ENCODE measurements around the gene PPP2R2C. TPM values are rescaled to one million over a fixed set of nuclear protein-coding genes. Genes with fewer than 3 reads are reported as not detected.

PPP2R2C gene
- total and polyA plus RNA-seq, 2 of the 4 experiments (the other 2 are of a cell fraction), result 0.03 TPM; not detected in 1

DNA sequence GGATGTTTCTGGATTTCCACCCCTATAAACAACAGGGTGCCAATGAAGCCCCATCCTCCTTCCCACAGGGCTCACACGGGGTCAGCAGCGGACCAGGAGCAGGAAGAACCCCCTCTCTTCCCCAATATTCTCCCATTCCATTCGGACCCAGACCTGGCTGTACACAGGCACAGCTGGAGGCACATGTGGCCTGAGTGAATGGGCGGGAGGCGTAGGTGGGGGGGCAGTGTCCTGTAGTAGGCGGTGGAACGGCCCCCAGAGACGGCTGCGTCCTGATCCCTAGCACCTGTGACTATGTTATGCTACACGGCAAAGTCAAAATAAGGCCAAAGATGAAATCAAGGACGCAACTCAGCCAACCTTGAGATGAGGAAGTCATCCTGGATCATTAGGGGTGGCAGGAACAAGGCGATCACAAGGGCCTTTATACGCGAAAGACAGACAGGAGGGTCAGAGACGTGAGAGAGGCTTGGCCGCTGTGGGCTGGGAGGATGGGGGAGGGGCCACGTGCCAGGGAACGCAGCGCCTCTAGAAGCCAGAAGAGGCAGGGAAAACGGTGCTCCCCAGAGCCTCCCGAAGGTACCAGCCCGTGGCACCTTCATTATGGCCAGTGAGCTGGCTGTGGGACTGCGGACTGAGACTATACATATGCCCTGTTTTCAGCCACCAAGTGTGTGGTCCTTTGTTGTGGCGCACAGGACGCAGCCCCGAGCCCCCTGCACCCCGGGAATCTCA lies 127.2 kb downstream of the PPP2R2C start:
- Histone ChIP-seq H3K27me3 (ENCODE audit: control insufficient read depth, insufficient read depth, low read length) (peaks cover 10% of the 10 kb centered on the region), H2AFZ (replicated peaks; ENCODE audit: low read length, poor library complexity) (no peak overlapping the region), H2BK5ac (ENCODE audit: low read depth, low read length, poor library complexity, severe bottlenecking) (no peak overlapping the region), H3K9me1 (ENCODE audit: insufficient read depth, low read length) (no peaks in the 10 kb centered on the region), H3K4ac (ENCODE audit: low read depth, low read length) (no peak overlapping the region), H2BK120ac (ENCODE audit: low read depth, low read length) (no peak overlapping the region), H2BK15ac (ENCODE audit: low read depth, low read length) (no peak overlapping the region), H3K9me3 (ENCODE audit: control insufficient read depth, insufficient read depth, low read length) (no peaks in the 10 kb centered on the region), H4K5ac (ENCODE audit: low read depth, low read length) (no peak overlapping the region), H4K8ac (ENCODE audit: low read depth in 2 of 2, low read length in 2 of 2) (no peak overlapping the region), H3K9ac (ENCODE audit: low read depth, low read length) (no peak overlapping the region), H3K27ac (ENCODE audit: insufficient read depth, low read length) (no peak overlapping the region), H2AK5ac (ENCODE audit: low read depth, low read length) (no peak overlapping the region), H2BK20ac (ENCODE audit: low read depth, low read length) (no peak overlapping the region), H3K56ac (ENCODE audit: extremely low read depth, insufficient read depth, low read length) (no peak overlapping the region), H4K91ac (ENCODE audit: insufficient read depth, low read depth, low read length) (no peak overlapping the region), H3K4me3 (ENCODE audit: insufficient read depth, low read depth, low read length) (no peak overlapping the region), H3K23ac (ENCODE audit: low read depth, low read length) (no peak overlapping the region), H4K20me1 (ENCODE audit: insufficient read depth, low read length) (no peaks in the 10 kb centered on the region), H3K18ac (ENCODE audit: low read depth, low read length) (no peak overlapping the region), H3K4me2 (ENCODE audit: low read depth, low read length) (no peak overlapping the region), H2AK9ac (replicated peaks; ENCODE audit: low read depth, low read length, poor library complexity) (no peak overlapping the region), H3K79me1 (ENCODE audit: low read depth in 1 of 2, low read length in 2 of 2) (no peaks in the 10 kb centered on the region), H3K36me3 (ENCODE audit: control insufficient read depth, insufficient read depth, low read length) (no peaks in the 10 kb centered on the region), H3K4me1 (ENCODE audit: control insufficient read depth, insufficient read depth, low read length) (peaks cover 2% of the 10 kb centered on the region; the same call in 1 of the 2 replicates), H3K14ac (replicated peaks; ENCODE audit: low read depth, low read length) (no peak overlapping the region)
- CTCF ChIA-PET, result interaction anchor here (1.8 kb wide), 1 partner anchor 13 kb away, joined by 5 read pairs; no protein-coding TSS in a partner anchor
- DNase-seq (no peak), ATAC-seq (ENCODE audit: low read depth) (no peak)
- TF ChIP-seq FOS (IDR thresholded peaks at IDR 0.05; ENCODE audit: low read depth, low read length) (no peak), MXI1 (IDR thresholded peaks at IDR 0.05; ENCODE audit: borderline replicate concordance, low read depth, low read length) (no peak), CEBPB (IDR thresholded peaks at IDR 0.05; ENCODE audit: low read depth, low read length) (no peak), RFX5 (IDR thresholded peaks at IDR 0.05; ENCODE audit: low read depth, low read length) (no peak), RAD21 (IDR thresholded peaks at IDR 0.05; ENCODE audit: low read length) (no peak), BHLHE40 (IDR thresholded peaks at IDR 0.05; ENCODE audit: low read depth, low read length) (no peak), SMC3 (IDR thresholded peaks at IDR 0.05; ENCODE audit: low read depth, low read length) (no peak), MAFK (IDR thresholded peaks at IDR 0.05; ENCODE audit: low read depth, low read length) (no peak), RCOR1 (IDR thresholded peaks at IDR 0.05; ENCODE audit: insufficient replicate concordance, low read length) (no peak)
- TF ChIP-seq, protein P1, sequence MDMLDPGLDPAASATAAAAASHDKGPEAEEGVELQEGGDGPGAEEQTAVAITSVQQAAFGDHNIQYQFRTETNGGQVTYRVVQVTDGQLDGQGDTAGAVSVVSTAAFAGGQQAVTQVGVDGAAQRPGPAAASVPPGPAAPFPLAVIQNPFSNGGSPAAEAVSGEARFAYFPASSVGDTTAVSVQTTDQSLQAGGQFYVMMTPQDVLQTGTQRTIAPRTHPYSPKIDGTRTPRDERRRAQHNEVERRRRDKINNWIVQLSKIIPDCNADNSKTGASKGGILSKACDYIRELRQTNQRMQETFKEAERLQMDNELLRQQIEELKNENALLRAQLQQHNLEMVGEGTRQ (IDR thresholded peaks at IDR 0.05; ENCODE audit: low read depth, low read length), result no peak
- TF ChIP-seq, protein P2, sequence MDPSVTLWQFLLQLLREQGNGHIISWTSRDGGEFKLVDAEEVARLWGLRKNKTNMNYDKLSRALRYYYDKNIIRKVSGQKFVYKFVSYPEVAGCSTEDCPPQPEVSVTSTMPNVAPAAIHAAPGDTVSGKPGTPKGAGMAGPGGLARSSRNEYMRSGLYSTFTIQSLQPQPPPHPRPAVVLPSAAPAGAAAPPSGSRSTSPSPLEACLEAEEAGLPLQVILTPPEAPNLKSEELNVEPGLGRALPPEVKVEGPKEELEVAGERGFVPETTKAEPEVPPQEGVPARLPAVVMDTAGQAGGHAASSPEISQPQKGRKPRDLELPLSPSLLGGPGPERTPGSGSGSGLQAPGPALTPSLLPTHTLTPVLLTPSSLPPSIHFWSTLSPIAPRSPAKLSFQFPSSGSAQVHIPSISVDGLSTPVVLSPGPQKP (IDR thresholded peaks at IDR 0.05; ENCODE audit: borderline replicate concordance, low read depth, low read length), result no peak
- TF ChIP-seq, protein P3, sequence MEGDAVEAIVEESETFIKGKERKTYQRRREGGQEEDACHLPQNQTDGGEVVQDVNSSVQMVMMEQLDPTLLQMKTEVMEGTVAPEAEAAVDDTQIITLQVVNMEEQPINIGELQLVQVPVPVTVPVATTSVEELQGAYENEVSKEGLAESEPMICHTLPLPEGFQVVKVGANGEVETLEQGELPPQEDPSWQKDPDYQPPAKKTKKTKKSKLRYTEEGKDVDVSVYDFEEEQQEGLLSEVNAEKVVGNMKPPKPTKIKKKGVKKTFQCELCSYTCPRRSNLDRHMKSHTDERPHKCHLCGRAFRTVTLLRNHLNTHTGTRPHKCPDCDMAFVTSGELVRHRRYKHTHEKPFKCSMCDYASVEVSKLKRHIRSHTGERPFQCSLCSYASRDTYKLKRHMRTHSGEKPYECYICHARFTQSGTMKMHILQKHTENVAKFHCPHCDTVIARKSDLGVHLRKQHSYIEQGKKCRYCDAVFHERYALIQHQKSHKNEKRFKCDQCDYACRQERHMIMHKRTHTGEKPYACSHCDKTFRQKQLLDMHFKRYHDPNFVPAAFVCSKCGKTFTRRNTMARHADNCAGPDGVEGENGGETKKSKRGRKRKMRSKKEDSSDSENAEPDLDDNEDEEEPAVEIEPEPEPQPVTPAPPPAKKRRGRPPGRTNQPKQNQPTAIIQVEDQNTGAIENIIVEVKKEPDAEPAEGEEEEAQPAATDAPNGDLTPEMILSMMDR (conservative IDR thresholded peaks at IDR 0.05; ENCODE audit: low read depth, low read length), result no peak
- dilution Hi-C loops (cut with HindIII; ENCODE audit: low sequenced_read_pairs, unreplicated experiment) (no loop called here), in situ Hi-C loops (cut with MboI; ENCODE audit: low sequenced_read_pairs) (no loop called here), intact Hi-C loops (cut with micrococcal nuclease) (no loop called here)
- POLR2A ChIA-PET (ENCODE audit: unreplicated experiment), result no interaction called here
- BruUV-seq (replicated peaks), result no TSS peak
- 69% methylated on average over 15 of the region's 27 CpGs; no CpG with 5 or more reads in 1 of the 2 experiments for WGBS, 2 experiments (ENCODE audit: extremely low coverage in 2 of 2, insufficient read length in 1 of 2)

All from IMR-90 (cell line).